ENCODE measurements around the gene ZFYVE28.

The ZFYVE28 gene

GRCh38 chr4:2303686-2304320 is 114.6 kb downstream of the ZFYVE28 start:
- TF ChIP-seq CTCF (IDR thresholded peaks at IDR 0.05; ENCODE audit: low read depth, low read length): no peak
- no peak for DNase-seq (ENCODE audit: extremely low read depth, low read depth)

- no peak for DNase-seq (ENCODE audit: extremely low read depth, low read depth)
- TF ChIP-seq CTCF (IDR thresholded peaks at IDR 0.05; ENCODE audit: low read depth, low read length): no peak
These were observed 115.2 kb downstream of the ZFYVE28 start for GRCh38 chr4:2303121-2303685.

- no peak for DNase-seq (ENCODE audit: extremely low read depth, low read depth)
These were observed 115.9 kb downstream of the ZFYVE28 start for GRCh38 chr4:2302387-2303119.

GRCh38 chr4:2301806-2302205 is 116.6 kb downstream of the ZFYVE28 start:
- no peak for TF ChIP-seq CTCF (IDR thresholded peaks at IDR 0.05; ENCODE audit: low read depth, low read length)
- DNase-seq (ENCODE audit: extremely low read depth, low read depth): no peak

More at GRCh38 chr4:2302387-2303119, 115.9 kb downstream of the ZFYVE28 start:
- no peak for TF ChIP-seq CTCF (IDR thresholded peaks at IDR 0.05; ENCODE audit: low read depth, low read length)

GRCh38 chr4:2301225-2301642 is 117.2 kb downstream of the ZFYVE28 start:
- no peak for TF ChIP-seq CTCF (IDR thresholded peaks at IDR 0.05; ENCODE audit: low read depth, low read length)
- no peak for DNase-seq (ENCODE audit: extremely low read depth, low read depth)

GRCh38 chr4:2300431-2301224 is 117.8 kb downstream of the ZFYVE28 start:
- TF ChIP-seq CTCF (IDR thresholded peaks at IDR 0.05; ENCODE audit: low read depth, low read length): no peak
- DNase-seq (ENCODE audit: extremely low read depth, low read depth): no peak

Measured in AG09319 (cell line).